HG03066 (cell line): ENCODE data around the gene ERFE.
"Not testable (repeated sequence)": the region's sequence is repeated elsewhere in the genome, so short reads cannot be mapped to it uniquely, and the experiment has no call there.

Experiments
- ATAC-seq: cut with Tn5 transposase; IDR thresholded peaks from one replicate; pipeline ENCODE4 v1.9.1; 2021; ENCODE audit warnings: low read depth; ENCODE audit not compliant: unreplicated experiment

The ERFE gene

GRCh38 chr2:238158509-238159070 is at the start of gene ERFE:
TSS of gene ERFE (plus strand) at chr2:238158970. CDS start at chr2:238159008, 38 bp downstream.
- no peak for ATAC-seq

DNA sequence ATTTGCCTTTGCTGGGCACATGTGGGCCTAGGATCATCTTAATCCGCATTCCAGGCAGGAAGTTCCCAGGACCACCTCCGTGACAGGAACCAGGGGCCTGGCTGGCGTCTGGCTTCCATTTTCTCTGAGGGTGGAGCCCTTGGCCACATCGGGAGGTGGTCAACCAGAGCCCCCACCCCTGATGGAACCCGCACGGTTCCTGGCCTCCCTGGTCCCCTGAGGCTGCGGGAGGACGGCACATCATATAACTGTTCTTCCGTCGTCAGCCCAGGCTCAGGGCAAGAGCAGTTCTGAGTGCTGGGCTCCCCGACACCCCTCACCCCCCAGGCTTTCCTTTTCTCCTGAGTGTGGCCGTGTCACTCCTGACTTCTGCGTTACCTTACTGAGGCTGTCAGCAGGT is 45.2 kb upstream of the ERFE start:
- ATAC-seq, result no peak

DNA sequence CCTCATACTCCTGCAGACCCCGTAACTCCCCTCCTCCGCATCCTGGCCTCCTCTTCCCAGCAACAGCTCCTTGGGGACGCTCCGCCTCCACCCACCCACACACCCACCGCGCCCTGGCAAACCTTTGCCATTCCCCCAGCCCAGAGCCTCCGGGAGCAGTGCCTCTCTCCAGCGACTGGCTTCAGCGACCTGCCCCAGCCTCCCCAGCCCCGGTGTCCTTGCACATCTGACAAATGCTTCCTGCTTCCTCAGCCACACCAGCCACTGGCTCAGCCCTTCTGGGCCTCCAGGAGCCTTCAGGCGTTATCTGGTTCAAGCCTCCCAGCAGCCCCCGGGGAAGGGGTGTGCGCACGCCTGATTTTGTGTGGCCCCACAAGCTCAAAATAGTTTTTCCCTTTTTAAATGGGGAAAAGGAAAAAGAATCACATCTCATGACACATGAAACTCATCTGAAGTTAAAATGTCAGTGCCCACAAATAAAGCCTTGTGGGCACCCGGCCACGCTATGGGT is 44.4 kb upstream of the ERFE start:
- no peak for ATAC-seq

- no peak for ATAC-seq
Measured at GRCh38 chr2:238114851-238115660, 43.7 kb upstream of the ERFE start.

DNA sequence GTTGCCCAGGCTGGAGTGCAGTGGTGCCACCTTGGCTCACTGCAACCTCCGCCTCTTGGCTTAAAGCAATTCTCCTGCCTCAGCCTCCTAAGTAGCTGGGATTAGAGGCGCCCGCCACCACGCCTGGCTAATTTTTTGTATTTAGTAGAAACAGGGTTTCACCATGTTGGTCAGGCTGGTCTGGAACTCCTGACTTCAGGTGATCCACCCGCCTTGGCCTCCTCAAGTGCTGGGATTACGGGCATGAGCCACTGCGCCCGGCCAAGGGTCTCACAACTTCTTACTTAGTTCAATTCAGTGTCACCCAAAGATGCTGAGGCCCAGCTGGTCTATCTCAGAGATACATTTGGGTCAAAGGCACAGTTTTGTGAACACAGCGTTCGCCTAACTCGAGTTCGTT is 43.1 kb upstream of the ERFE start:
- ATAC-seq, result not testable (repeated sequence)

DNA sequence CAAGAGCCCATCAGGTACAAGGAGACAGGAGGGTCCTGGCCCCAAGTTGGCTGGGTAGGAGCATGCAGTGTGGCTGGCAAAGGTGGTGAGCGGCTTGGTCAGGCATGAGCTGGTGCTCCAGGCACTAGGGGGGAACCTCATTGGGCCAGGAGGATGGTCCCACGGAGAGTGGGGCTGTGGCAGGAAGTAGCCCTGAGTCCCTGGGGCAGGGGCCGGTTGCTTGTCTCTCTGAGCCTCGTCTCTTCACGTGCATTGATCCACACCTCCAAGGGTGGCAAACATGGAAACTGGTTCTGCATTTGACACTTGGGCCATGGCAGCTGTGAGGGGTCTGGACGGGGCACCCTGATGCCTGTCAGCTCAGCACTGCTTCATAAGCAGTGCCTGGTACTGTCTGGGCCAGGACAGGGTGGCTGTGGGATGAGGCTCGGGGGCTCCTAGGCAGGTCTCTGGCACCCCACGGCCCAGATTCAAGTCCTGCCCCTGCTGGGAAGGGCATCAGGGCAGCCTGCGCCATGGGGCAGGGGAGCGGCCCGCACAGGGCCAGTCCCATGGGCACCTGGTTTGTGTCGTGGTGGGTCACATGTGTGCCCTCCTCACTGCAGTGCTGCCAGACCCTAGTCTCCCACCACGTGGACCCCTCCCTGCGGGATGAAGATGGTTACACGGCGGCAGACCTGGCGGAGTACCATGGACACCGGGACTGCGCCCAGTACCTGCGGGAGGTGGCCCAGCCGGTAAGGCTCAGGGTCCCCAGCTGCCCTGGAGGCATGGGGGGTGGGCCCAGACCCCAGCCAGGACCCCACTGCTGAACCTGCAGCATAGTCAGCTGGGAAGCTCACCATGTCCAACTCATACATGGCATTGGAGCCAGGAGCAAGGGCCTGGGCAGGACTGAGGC is 42.2 kb upstream of the ERFE start:
- no peak for ATAC-seq

DNA sequence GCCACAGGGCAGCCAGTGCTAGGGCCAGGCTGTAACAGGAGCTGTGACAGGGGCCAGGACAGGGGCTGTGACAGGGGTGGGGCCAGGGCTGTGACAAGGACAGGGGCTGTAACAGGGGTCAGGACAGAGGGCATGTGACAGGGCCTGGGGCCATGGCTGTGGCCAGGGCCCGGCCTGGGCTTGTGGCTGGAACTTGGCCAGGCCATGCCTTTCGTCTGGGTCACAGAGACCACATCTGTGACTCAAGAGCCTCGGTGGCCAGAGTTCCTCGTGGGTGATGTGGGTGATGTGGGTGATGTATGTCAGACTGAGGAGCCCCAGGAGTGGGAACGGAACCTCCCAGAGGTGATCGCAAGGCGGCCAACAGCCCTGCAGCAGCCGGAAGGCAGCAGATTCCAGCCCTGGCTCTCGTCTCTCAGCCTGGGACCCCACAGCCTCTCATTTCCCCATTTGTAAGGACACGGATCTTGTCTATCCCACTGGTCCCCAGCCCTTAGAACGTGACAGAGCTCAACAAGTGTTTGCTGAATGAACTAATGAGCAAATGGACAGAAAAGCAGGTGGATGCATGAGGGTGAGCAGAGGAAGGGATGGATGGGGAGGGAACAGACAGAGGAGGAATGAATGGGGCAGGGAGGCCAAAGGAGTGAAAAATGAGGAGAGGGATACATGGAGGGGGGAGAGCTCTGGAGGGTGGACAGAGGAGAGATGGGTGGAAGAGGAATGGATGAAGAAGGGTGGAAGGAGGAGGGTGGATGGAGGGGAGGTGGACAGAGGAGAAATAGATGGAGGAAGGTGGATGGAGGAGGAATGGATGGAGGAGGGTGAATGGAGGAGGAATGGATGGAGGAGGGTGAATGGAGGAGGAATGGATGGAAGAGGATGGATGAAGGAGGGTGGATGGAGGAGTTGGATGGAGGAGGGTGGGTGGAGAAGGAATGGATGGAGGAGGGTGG is 41.3 kb upstream of the ERFE start:
- ATAC-seq, result no peak

GRCh38 chr2:238119756-238120462 is 38.9 kb upstream of the ERFE start:
- ATAC-seq, result no peak

- no peak for ATAC-seq
Measured at GRCh38 chr2:238120463-238121298, 38.1 kb upstream of the ERFE start.

GRCh38 chr2:238121511-238122286 is 37.1 kb upstream of the ERFE start:
- ATAC-seq, result no peak

DNA sequence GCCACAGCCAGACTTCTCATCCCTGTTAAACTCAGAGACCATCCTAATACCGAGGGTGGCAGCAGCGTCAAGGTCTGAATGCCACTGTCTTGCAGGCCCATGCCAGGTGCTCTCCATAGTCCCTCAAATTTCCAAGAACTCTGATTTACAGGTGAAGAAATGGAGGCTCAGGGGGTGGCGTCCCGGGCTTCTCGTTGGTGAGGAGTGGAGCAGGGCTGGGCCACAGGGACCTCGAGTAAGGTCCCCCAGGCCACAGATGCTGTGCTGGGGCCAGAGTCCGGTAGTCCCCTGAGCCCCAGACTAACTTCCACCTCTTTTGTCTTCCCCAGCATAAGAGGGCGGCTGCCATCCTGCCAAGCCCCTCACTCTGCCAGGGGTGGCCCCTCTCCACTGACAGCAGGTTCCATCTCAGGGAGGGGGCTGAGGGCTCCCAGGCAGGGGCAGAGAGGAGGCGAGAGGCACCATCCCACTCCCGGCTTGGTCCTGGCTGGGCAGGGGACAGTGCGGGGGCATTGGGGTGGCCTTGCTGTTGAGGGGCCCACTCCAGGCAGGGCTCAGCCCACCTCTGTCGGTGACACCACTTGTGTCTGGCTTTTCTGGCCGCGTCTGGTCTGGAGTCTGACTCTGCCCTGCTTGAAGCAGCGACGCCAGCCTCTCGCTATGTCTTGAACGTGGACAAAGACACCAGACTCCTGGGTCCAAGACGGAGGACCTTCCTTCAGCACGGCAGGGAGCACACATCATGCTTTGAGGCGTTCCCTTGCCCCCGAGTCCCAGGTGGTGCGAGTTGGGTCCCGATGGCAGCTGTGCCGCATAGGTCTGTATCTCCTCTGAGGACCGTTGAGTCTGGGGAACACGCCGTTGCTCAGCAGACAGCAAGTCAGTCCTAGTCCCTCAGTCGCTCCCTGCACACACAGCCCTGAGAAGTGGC is 36.2 kb upstream of the ERFE start:
- ATAC-seq, result no peak

GRCh38 chr2:238123218-238123971 is 35.4 kb upstream of the ERFE start:
- no peak for ATAC-seq

GRCh38 chr2:238123991-238124470 is 34.7 kb upstream of the ERFE start:
- no peak for ATAC-seq

GRCh38 chr2:238124488-238125126 is 34.2 kb upstream of the ERFE start:
- no peak for ATAC-seq

GRCh38 chr2:238125127-238125885 is 33.5 kb upstream of the ERFE start:
- ATAC-seq, result no peak
